GM12878 (cell line): Measurements from ENCODE around the gene MRPL38. TPM values are rescaled to one million over a fixed set of nuclear protein-coding genes. Genes with fewer than 3 reads are reported as not detected.

Experiments used
- ATAC-seq: fragments of 200-7000 bp; cut with Tn5 transposase; 3 replicates; pipeline ENCODE4 v1.9.1; 2020; ENCODE audit warnings: mild to moderate bottlenecking, moderate library complexity
- BruUV-seq: library from RNA; stranded (reverse); fragments of 400-500 nt; replicated peaks from 2 replicates; lab custom pipeline; 2021; lab: Mats Ljungman, UMichigan
- CTCF ChIA-PET: fragments of 300-600 bp; sonication (Branson Sonifier 250); formaldehyde crosslinking; extraction: SDS; loops from one replicate; lab custom pipeline; 2021; ENCODE audit warnings: inconsistent platforms; lab: Yijun Ruan, JAX
- POLR2A ChIA-PET: fragments of 350-600 bp; formaldehyde crosslinking; extraction: SDS; loops from one replicate; lab custom pipeline; 2021; ENCODE audit warnings: inconsistent platforms; lab: Charles Lee
- RAD21 ChIA-PET: fragments of 300-600 bp; sonication (Branson Sonifier 250); formaldehyde crosslinking; loops from one replicate; lab custom pipeline; 2023; ENCODE audit warnings: antibody characterized with exemption; ENCODE audit not compliant: unreplicated experiment; lab: Charles Lee
- SMC1A ChIA-PET: fragments of 300-600 bp; sonication (Branson Sonifier 250); formaldehyde crosslinking; loops from one replicate; lab custom pipeline; 2023; ENCODE audit not compliant: unreplicated experiment, uncharacterized antibody; lab: Charles Lee
- DNase-seq: peaks from one replicate; pipeline ENCODE4 v3.0.0-alpha.2; 2011; ENCODE audit warnings: low read depth, low spot score
- FAIRE-seq: peaks from 3 replicates; lab custom pipeline; 2011; peaks lifted over from hg19 to GRCh38; lab: Jason Lieb, UNC
- H2AFZ ChIP-seq: 2 replicates; pipeline ENCODE4 v1.6.0; 2011; ENCODE audit warnings: low read depth, low read length, control low read depth; ENCODE audit not compliant: control insufficient read depth
- H3K27ac ChIP-seq: 2 replicates; pipeline ENCODE4 v1.5.1; 2011; ENCODE audit warnings: control low read depth; ENCODE audit not compliant: control insufficient read depth, insufficient read depth
- H3K27me3 ChIP-seq, 2 experiments: replicated peaks in 1 of 2; 2 replicates each; pipeline versions ENCODE4 v1.6.0 to v1.6.1; 2011; ENCODE audit warnings: low read length in 1 of 2; ENCODE audit not compliant: control insufficient read depth in 2 of 2, insufficient read depth in 2 of 2
- H3K36me3 ChIP-seq, 2 experiments: 2 replicates each; pipeline ENCODE4 v1.5.1; 2011; ENCODE audit warnings: low read length in 1 of 2; ENCODE audit not compliant: control insufficient read depth in 2 of 2, insufficient read depth in 2 of 2
- H3K4me1 ChIP-seq: 2 replicates; pipeline ENCODE4 v1.6.1; 2011; ENCODE audit warnings: mild to moderate bottlenecking, low read length, moderate library complexity, mixed read lengths; ENCODE audit not compliant: control insufficient read depth, insufficient read depth
- H3K4me2 ChIP-seq: 2 replicates; pipeline ENCODE4 v1.6.0; 2011; ENCODE audit warnings: control low read depth; ENCODE audit not compliant: control insufficient read depth, insufficient read depth
- H3K4me3 ChIP-seq: fragments of 200-600 bp; sonication (generic); 2 replicates; pipeline ENCODE4 v1.5.1; 2016
- H3K79me2 ChIP-seq: 2 replicates; pipeline ENCODE4 v1.6.0; 2011; ENCODE audit warnings: low read length; ENCODE audit not compliant: control insufficient read depth, insufficient read depth
- H3K9ac ChIP-seq: 2 replicates; pipeline ENCODE4 v1.8.0; 2011; ENCODE audit warnings: low read length, control low read depth, mixed read lengths; ENCODE audit not compliant: control insufficient read depth, insufficient read depth
- H3K9me3 ChIP-seq: replicated peaks from 3 replicates; pipeline ENCODE4 v1.5.1; 2011; ENCODE audit warnings: mild to moderate bottlenecking, low read length; ENCODE audit not compliant: control insufficient read depth, insufficient read depth
- H4K20me1 ChIP-seq: 2 replicates; pipeline ENCODE4 v1.6.0; 2011; ENCODE audit not compliant: control insufficient read depth, insufficient read depth
- CEBPZ ChIP-seq: fragments of 150-350 bp; IDR thresholded peaks from 2 replicates; pipeline ENCODE4 v1.6.1; 2016; ENCODE audit warnings: low read depth, low read length
- MEF2B ChIP-seq: fragments of 450-650 bp; IDR thresholded peaks from 2 replicates; pipeline ENCODE4 v1.6.1; 2018; ENCODE audit warnings: mild to moderate bottlenecking, moderate library complexity; ENCODE audit not compliant: partially characterized antibody, poor library complexity, severe bottlenecking
- MTA3 ChIP-seq: IDR thresholded peaks from 2 replicates; pipeline ENCODE4 v1.6.1; 2012; ENCODE audit warnings: low read length, inconsistent platforms, borderline replicate concordance
- NFIC ChIP-seq: IDR thresholded peaks from 2 replicates; pipeline ENCODE4 v1.6.1; 2012; ENCODE audit warnings: low read depth, mild to moderate bottlenecking, inconsistent platforms, low read length, moderate library complexity
- NR2F1 ChIP-seq: fragments of 450-650 bp; conservative IDR thresholded peaks from 2 replicates; pipeline ENCODE4 v1.6.1; 2017; ENCODE audit warnings: mild to moderate bottlenecking
- PAX5 ChIP-seq: IDR thresholded peaks from 2 replicates; pipeline ENCODE4 v1.6.1; 2011; ENCODE audit warnings: low read depth, low read length, borderline replicate concordance
- YBX1 ChIP-seq: fragments of 450-650 bp; IDR thresholded peaks from 2 replicates; pipeline ENCODE4 v1.6.1; 2016; ENCODE audit warnings: antibody characterized with exemption
- WGBS: methylation state at CpG from one replicate; pipeline ENCODE4 v1.1.6; 2016; ENCODE audit warnings: low lambda C conversion rate; ENCODE audit not compliant: insufficient replicate concordance, insufficient coverage; ENCODE audit errors: missing lambda C conversion rate; 5-methylcytosine and 5-hydroxymethylcytosine counted together
- in situ Hi-C: fragments of 300-500 bp; cut with MboI; formaldehyde crosslinking; loops from 9 replicates; pipeline ENCODE4 v1.14.3; 2018; ENCODE audit warnings: mixed read lengths
- intact Hi-C: fragments of 100-400 bp; cut with micrococcal nuclease; formaldehyde crosslinking; loops from one replicate; pipeline ENCODE4 v1.14.2; 2022; ENCODE audit not compliant: unreplicated experiment
- polyA plus RNA-seq, 11 experiments: library from polyadenylated mRNA; depleted of rRNA in 4 of 11; unstranded in 6 of 11; stranded (reverse) in 5 of 11; fragments of >200 nt; fragmentation: Nextera tagmentation in 4 of 11; fragmentation: Illumina TruSeq in 1 of 11; extraction: Ambion mirVana in 4 of 11; extraction: Trizol in 1 of 11; gene quantifications; 1 replicate in 1 of 11; 2 replicates in 10 of 11; pipeline versions ENCODE4 v1.2.1 to v1.2.3, GENCODE V29; 2011 to 2016; ENCODE audit warnings: inconsistent platforms in 2 of 11, missing spikeins in 2 of 11, low read depth in 1 of 11
- total RNA-seq, 4 experiments: library from RNA; depleted of rRNA in 3 of 4; stranded (reverse); fragments of >200 nt in 3 of 4; fragmentation: Illumina TruSeq in 1 of 4; extraction: Trizol in 1 of 4; gene quantifications; 2 replicates each; pipeline versions ENCODE4 v1.2.1 to v1.2.3, GENCODE V29; 2013 to 2021

Gene MRPL38
- total and polyA plus RNA-seq, 10 of the 15 experiments (the other 5 are each of a cell fraction or from before 2014, with no cell fraction given), result 6.6 to 205 (median 53.1) TPM

GRCh38 chr17:75920045-75920560 lies 15.4 kb upstream of the MRPL38 start:
- Histone ChIP-seq H3K79me2 (no peaks in the 10 kb centered on the region), H3K9me3 (no peaks in the 10 kb centered on the region), H3K27ac (no peak overlapping the region), H3K4me1 (no peaks in the 10 kb centered on the region), H3K9ac (no peak overlapping the region), H4K20me1 (no peaks in the 10 kb centered on the region), H2AFZ (no peak overlapping the region), H3K27me3 (no peaks in the 10 kb centered on the region), H3K4me3 (no peak overlapping the region), H3K4me2 (no peak overlapping the region), H3K36me3 (no peaks in the 10 kb centered on the region)
- in situ Hi-C loops (no loop called here), intact Hi-C loops (no loop called here)
- DNase-seq, result no peak
- TF ChIP-seq MTA3 (no peak), CEBPZ (no peak), NFIC (no peak), NR2F1 (no peak), YBX1 (no peak), MEF2B (no peak), PAX5 (no peak)
- ChIA-PET RAD21 (interaction anchor here (1.0 kb wide), 1 partner anchor 15 kb away, joined by 3 read pairs; no protein-coding TSS in a partner anchor), POLR2A (no interaction called here), CTCF (interaction anchor here (0.6 to 1.7 kb wide), 6 partner anchors 8 to 675 kb away, joined by 3 to 4 read pairs (median 3); partner anchors contain the start of genes RECQL5 and SAP30BP), SMC1A (no interaction called here)
- BruUV-seq, result no TSS peak
- ATAC-seq, result no peak
- WGBS, result 78% methylated on average over 10 of the region's 11 CpGs
- FAIRE-seq, result no peak
